LNCaP clone FGC (cell line): Measurements from ENCODE around the gene SCN5A.

Experiments
- DNase-seq: peaks from one replicate; pipeline ENCODE4 v3.0.0-alpha.2; 2011; ENCODE audit warnings: low read depth
- H3K4me3 ChIP-seq: 2 replicates; pipeline ENCODE4 v1.5.1; 2011; ENCODE audit warnings: mild to moderate bottlenecking, low read depth, low read length, control low read depth
- CTCF ChIP-seq: IDR thresholded peaks from 2 replicates; pipeline ENCODE4 v1.5.1; 2012; ENCODE audit warnings: mild to moderate bottlenecking; ENCODE audit not compliant: control insufficient read depth, insufficient read depth; ENCODE audit errors: extremely low read depth

Gene SCN5A

GRCh38 chr3:38524141-38524739 is 125.2 kb downstream of the SCN5A start:
- H3K4me3 ChIP-seq, result no peak overlapping the region
- no peak for DNase-seq
- TF ChIP-seq CTCF, result no peak

GRCh38 chr3:38522002-38522401 is 127.5 kb downstream of the SCN5A start:
- TF ChIP-seq CTCF, result no peak
- DNase-seq, result no peak

GRCh38 chr3:38521391-38521987 is 128.0 kb downstream of the SCN5A start:
- H3K4me3 ChIP-seq, result no peak overlapping the region
- TF ChIP-seq CTCF, result peak; percentile 91
- DNase-seq, result peak; percentile 42

More at GRCh38 chr3:38522002-38522401, 127.5 kb downstream of the SCN5A start:
- no peak overlapping the region for H3K4me3 ChIP-seq

GRCh38 chr3:38519651-38520050 is 129.8 kb downstream of the SCN5A start:
- DNase-seq, result no peak
- no peak overlapping the region for H3K4me3 ChIP-seq
- TF ChIP-seq CTCF, result no peak

- no peak for TF ChIP-seq CTCF
- DNase-seq, result no peak
- H3K4me3 ChIP-seq, result no peak overlapping the region
Measured at GRCh38 chr3:38519000-38519399, 130.5 kb downstream of the SCN5A start.

- no peak overlapping the region for H3K4me3 ChIP-seq
- no peak for DNase-seq
- no peak for TF ChIP-seq CTCF
Measured at GRCh38 chr3:38516669-38517068, 132.8 kb downstream of the SCN5A start.

- no peak overlapping the region for H3K4me3 ChIP-seq
- no peak for DNase-seq
- TF ChIP-seq CTCF, result no peak
Measured at GRCh38 chr3:38515367-38515766, 134.1 kb downstream of the SCN5A start.
